Measurements from ENCODE around the gene FMNL2.

Gene FMNL2

DNA sequence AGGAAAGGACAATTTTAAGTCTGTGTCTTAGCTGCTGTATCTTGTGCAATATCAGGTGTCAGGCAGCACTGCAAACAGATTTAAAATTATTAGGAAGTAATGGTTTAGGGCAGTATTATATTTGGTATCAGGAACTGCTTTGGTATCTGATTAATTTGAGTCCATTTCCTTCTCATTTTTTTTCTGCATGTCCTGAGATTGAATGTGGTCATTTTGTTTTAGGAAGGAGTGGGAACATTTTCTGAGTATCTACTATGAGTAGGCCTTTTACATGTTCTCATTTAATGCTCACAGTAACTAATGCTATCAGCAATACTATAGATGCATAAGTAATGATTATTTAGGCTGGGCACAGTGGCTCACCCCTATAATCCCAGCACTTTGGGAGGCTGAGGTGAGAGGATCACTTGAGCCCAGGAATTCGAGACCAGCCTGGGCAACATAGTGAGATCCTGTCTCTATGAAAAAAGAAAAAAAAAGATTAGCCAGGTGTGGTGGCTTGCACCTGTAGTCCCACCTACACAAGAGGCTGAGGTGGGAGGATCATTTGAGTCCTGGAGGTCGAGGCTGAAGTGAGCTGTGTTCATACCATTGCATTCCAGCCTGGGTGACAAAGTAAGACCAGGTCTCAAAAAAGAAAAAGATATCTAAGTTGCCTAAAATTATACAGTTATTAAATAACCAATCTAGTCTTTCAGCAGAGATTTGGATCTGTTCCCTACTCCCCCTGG, 4.7 kb downstream of the FMNL2 start:
- no peak for DNase-seq

GRCh38 chr2:152342259-152343046, 7.5 kb downstream of the FMNL2 start:
- no peak for DNase-seq

DNA sequence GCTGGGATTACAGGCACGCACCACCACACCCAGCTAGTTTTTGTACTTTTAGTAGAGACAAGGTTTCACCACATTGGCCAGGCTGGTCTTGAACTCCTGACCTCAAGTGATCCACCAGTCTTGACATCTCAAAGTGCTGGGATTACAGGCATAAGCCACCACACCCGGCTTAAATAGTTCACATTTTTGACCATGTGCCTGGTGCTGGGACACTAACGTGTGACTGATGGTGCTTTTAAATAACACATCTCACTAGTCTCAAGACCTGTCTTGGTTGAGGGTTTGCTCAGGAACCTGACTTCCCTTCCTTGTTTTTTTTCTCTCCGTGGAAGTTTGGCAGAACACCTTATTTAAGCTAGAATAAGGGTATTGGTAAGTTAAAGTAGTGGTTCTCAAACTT, 8.5 kb downstream of the FMNL2 start:
- no peak for DNase-seq

DNA sequence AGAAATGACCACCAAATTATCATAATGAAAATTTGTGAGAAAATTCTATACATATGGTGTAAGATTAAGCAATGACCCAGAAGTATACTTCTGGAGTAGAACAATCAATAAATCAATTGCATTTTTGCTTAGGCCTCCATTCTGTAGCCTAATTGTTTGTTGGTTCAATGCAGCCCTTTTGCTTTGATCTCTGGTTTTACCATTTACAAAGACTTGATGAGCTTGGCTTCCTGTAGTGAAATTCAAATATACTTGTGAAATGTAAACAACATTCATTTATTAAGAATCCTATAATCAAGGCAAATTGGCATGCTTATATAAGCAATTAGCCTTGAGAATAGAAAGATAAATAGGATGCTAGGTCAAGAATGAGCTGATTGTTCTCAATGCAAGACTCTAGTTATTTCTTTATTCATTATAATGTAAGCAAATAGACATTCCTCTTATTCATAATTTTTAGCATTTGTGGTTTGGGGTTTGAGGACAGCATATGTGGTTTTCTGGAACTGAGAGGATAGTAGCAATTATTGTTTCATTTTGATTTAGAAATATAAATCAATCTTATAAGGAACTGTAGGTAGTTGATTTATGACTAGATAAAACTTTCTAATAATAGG, 9.7 kb downstream of the FMNL2 start:
- DNase-seq, result no peak

DNA sequence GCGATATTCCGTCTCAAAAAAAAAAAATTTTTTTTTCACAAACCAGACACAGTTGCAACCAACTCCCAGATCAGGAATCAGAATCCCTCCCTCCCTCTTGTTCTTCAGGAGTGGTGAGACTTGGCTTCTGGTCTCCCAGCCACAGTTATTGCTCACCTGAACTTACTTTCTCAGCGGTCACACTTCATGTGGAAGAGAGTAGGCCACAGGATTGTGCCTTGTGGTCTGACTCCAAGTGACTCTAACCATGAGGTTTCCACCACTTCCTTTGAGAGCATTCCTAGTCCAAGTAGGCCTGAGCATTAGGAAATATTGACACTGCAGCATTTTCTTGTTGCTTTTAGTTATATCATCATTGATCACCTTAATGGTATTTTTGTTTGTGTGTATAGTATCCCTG, 12.1 kb downstream of the FMNL2 start:
- no peak for DNase-seq

- no peak for DNase-seq
These were observed 13.4 kb downstream of the FMNL2 start for GRCh38 chr2:152348388-152348787.

DNA sequence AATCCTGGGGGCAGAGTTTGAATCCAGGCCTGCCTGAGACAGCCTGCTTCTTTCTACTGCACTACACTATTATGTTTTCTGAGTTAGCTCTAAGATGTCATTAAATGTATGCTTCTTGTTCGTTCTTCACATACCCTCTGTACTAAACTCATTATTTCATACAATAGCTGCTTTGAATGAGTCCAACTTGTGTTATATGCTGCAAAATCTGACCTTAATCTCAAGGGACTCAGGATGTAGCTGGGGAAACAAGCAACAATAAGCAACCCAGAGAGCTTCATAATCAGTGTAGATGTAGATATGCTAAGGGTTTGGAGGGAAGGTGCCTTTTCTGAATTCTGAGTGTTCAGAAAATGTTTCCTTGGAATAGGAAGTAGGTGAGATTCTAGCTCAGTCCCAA, 14.4 kb downstream of the FMNL2 start:
- no peak for DNase-seq

GRCh38 chr2:152350155-152350679, 15.2 kb downstream of the FMNL2 start:
- no peak for DNase-seq

- no peak for DNase-seq
These were observed 17.6 kb downstream of the FMNL2 start for GRCh38 chr2:152352616-152353015.

DNA sequence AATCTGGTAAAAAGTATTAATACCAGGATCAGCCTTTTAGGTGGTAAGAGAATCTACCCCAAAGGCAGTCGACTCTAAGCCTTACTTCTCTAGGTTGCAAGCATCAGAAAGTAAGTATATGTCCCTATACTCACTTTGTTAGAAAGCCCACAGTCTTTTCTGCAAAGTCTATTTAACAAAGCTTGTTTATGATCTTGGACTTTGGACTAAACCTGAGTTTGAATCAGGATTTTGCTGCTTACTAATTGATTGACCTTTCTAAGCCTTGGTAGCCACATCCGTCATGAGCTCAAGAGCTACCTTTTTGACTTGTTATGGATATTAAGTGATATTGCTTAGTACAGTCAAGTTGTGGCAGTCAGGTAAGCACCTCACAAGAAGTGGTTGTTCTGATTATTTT, 18.4 kb downstream of the FMNL2 start:
- DNase-seq, result no peak

DNA sequence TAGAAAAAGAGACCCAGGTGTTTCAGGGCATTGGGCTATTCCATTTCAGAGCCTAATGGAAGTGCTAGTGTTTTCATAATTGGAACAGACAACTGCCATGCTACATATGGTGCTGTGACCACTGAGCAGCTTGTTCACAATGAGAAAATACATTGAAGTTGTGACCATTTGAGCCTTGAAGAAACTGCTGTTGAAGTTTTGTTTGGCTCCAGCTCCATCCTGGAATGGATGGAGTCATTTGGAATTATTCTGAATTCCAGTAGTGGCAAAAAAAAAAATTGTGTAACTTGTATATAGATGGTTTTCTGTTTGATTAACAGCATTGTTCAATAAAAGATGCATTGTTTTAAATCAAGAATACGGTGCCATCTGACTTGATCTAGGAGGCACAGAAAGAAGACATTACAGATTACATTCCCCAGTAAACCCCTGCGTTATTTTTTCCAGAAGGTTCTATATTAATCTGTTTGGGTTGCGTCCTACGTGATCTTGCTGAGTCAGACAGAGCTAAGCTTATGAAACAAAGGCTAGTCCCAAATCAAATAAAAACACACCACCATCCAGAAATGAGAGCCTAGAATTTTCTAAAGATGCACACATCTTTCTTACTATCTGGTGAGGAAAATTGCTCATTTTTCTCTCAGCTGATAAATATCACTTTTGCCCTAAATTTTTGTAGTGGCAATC, 19.2 kb downstream of the FMNL2 start:
- no peak for DNase-seq

DNA sequence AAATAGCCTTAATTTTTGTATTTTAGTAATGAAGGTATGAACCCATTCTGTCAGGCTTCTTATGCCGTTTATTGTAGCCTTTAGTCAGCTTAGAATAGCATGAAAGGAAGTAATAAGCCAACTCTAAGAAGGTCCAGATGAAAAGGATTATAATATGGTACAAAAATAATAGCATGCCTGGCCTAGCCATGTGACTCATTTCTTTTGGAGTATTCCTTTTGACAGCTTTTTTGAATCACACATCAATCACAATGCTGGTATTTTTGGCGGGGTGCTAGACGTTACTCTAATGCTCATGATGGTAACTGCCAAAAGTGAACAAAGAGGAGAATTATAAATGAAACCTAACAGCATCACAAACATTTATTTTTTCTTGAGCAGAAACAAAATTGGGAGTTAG, 19.9 kb downstream of the FMNL2 start:
- no peak for DNase-seq

DNA sequence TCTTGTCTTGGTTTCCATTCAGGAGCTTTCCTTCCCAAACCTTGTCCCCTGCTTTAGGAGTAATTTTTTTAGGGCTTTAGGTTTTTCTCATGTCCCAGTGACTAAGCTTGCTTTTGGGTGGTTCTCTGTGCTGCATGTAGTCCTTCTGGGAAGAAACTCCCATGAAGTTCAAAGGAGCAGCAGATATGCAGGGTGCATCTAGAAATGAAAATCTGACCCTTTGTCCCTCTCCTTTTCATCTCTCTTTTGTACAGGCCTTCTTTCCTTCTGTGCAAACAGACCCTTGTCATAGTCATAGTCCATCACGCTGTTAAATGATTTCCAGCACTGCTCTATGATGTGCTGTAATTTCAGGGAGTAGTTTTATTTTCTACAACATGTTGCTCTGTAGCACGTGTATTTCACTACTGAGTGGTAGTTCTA, 20.4 kb downstream of the FMNL2 start:
- no peak for DNase-seq

- no peak for DNase-seq
These were observed 24.8 kb downstream of the FMNL2 start for GRCh38 chr2:152359573-152360363.

DNA sequence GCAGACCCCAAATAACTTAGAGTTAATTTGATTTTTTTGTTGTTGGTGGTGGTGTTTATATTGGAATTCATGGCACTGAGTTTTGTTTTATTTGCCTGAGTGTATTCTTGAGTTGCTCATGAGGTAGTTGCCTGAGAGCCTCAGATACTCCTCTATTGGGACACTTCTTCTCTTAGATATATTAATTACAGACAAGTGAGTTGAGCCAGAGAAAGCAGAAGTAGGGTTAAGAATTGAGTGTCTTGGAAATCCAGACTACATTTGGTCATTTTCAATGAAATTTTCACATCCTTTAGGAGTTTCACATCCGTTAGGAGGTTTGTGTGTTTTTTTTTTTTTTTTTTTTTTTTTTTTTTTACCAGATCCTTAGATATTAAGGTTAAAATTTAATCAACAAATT, 29.0 kb downstream of the FMNL2 start:
- no peak for DNase-seq

GRCh38 chr2:152367547-152368390, 32.8 kb downstream of the FMNL2 start:
- DNase-seq, result no peak

DNA sequence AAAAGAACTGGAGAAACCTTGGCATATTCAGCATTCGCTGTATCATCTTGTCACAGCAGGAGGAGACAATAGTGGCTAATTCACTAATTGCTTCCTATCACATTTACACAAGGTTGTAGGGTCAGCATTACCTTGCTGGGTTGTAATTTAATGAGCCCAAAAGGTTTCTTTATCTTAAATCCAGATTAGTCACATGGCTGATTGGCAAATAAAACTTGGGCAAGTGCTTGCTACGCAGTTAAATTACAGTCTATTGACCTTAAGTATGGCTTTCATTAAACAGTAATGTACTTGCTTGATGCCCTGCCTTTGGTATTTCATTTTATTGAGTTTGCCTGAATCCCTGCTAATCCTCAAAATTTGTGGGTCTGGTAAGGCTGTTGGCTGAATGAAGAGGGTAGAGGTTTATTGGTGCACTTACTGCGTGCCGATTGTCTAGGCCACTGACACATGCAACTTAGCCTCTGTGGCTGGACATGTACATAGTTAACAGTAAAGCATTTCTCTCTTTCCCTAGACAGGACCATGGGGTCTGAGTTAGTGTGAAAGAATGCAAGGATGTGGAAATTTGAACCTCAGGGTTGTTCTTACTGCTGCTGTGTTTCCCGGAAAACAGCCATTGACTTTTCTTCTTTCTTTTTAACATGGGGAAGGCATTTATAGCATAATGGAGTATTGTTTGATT, 34.3 kb downstream of the FMNL2 start:
- no peak for DNase-seq

DNA sequence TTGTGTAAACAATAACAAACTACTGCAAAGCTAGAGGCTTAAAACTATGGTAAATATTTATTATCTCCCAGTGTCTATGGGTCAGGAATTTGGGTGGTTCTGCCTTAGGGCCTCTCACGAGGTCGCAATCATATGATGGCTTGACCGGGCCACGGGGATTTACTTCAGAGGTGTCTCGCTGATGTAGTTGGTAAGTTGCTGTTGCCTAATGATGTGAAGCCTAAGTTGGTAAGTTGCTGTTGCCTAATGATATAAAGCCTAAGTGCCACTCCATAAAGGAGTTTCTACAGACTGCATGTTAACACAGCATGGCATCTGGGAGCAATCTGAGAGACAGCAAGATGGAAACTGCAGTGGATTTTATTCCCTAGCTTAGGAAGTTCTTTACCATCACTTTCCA, 35.8 kb downstream of the FMNL2 start:
- no peak for DNase-seq

GRCh38 chr2:152372438-152372984, 37.5 kb downstream of the FMNL2 start:
- no peak for DNase-seq

GRCh38 chr2:152375174-152375573, 40.2 kb downstream of the FMNL2 start:
- DNase-seq, result no peak
